Testis (tissue), 3 donors: Measurements from ENCODE around the gene PTPN21. TPM values are rescaled to one million over a fixed set of nuclear protein-coding genes. Genes with fewer than 3 reads are reported as not detected.

Experiments used
- DNase-seq: peaks from one replicate; pipeline ENCODE4 v3.0.0-alpha.2; 2019
- H3K27ac ChIP-seq, 2 donors: fragments of 200-600 bp; sonication (generic); one replicate each; pipeline ENCODE4 v1.5.1; 2019
- H3K27me3 ChIP-seq: fragments of 200-600 bp; sonication (generic); one replicate; pipeline ENCODE4 v1.5.1; 2019
- H3K36me3 ChIP-seq: fragments of 200-600 bp; sonication (generic); one replicate; pipeline ENCODE4 v1.5.1; 2017; ENCODE audit warnings: low read depth; ENCODE audit errors: missing control alignments
- H3K4me1 ChIP-seq: fragments of 200-600 bp; sonication (generic); one replicate; pipeline ENCODE4 v1.5.1; 2019
- H3K4me3 ChIP-seq, 2 donors: fragments of 200-600 bp; sonication (generic); one replicate each; pipeline ENCODE4 v1.5.1; 2017 to 2019
- H3K9me3 ChIP-seq: fragments of 200-600 bp; sonication (generic); one replicate; pipeline ENCODE4 v1.5.1; 2017
- CTCF ChIP-seq, 3 experiments: fragments of 450-650 bp in 2 of 3; fragments of 200-600 bp in 1 of 3; sonication (generic) in 1 of 3; IDR thresholded peaks; one replicate each; pipeline ENCODE4 v1.5.1; 2016 to 2019; ENCODE audit warnings: antibody characterized with exemption in 3 of 3, mild to moderate bottlenecking in 2 of 3, moderate library complexity in 1 of 3
- POLR2A ChIP-seq: fragments of 450-650 bp; IDR thresholded peaks from one replicate; pipeline ENCODE4 v1.6.1; 2017; ENCODE audit warnings: antibody characterized with exemption, mild to moderate bottlenecking, moderate library complexity
- WGBS, 2 donors: methylation state at CpG; one replicate each; pipeline ENCODE4 v1.1.5; 2018; 5-methylcytosine and 5-hydroxymethylcytosine counted together
- intact Hi-C: fragments of 100-400 bp; cut with DNase I; formaldehyde crosslinking; loops from one replicate; pipeline ENCODE4 v1.15.1; 2023; ENCODE audit warnings: low total_unique reads
- polyA plus RNA-seq: library from polyadenylated mRNA; stranded (reverse); fragments of 350-450 nt; fragmentation: Illumina TruSeq; extraction: RNeasy Lipid Tissue Mini Kit (QIAGEN cat#74804); gene quantifications from one replicate; pipeline ENCODE4 v1.2.3, GENCODE V29; 2014; ENCODE audit warnings: low read depth, low replicate concordance; ENCODE audit not compliant: insufficient read depth
- total RNA-seq, 2 donors: library from RNA; depleted of rRNA; stranded (reverse); fragments of >200 nt; gene quantifications; one replicate each; pipeline ENCODE4 v1.2.3, GENCODE V29; 2016

PTPN21 gene
- total and polyA plus RNA-seq, 3 donors from 2014 or later: 47.2 to 58.6 (median 51.6) TPM

GRCh38 chr14:88546621-88547385, 8.0 kb downstream of the PTPN21 start:
- no peaks in the 10 kb centered on the region for H3K4me1 ChIP-seq
- no peak for DNase-seq
- intact Hi-C loops: no loop called here
- TF ChIP-seq CTCF (IDR thresholded peaks at IDR 0.05): no peak
- no peak for TF ChIP-seq POLR2A
- WGBS, 2 donors: 82 to 87% methylated on average over 4 of the region's 4 CpGs
- no peaks in the 10 kb centered on the region for H3K9me3 ChIP-seq
- no peak overlapping the region for H3K4me3 ChIP-seq
- no peaks in the 10 kb centered on the region for H3K27me3 ChIP-seq
- no peak overlapping the region for H3K27ac ChIP-seq
- H3K36me3 ChIP-seq: no peaks in the 10 kb centered on the region

GRCh38 chr14:88545256-88545655, 9.6 kb downstream of the PTPN21 start:
- no peak for TF ChIP-seq CTCF (IDR thresholded peaks at IDR 0.05)
- TF ChIP-seq POLR2A: no peak
- H3K27ac ChIP-seq: no peak overlapping the region
- WGBS, 2 donors: 92 to 94% methylated on average over 3 of the region's 3 CpGs
- intact Hi-C loops: no loop called here
- H3K36me3 ChIP-seq: no peaks in the 10 kb centered on the region
- no peaks in the 10 kb centered on the region for H3K9me3 ChIP-seq
- no peaks in the 10 kb centered on the region for H3K4me1 ChIP-seq
- DNase-seq: no peak
- no peak overlapping the region for H3K4me3 ChIP-seq
- H3K27me3 ChIP-seq: no peaks in the 10 kb centered on the region

GRCh38 chr14:88542857-88543795, 11.7 kb downstream of the PTPN21 start:
- Histone ChIP-seq H3K4me1 (no peaks in the 10 kb centered on the region), H3K4me3 (no peak overlapping the region), H3K9me3 (no peaks in the 10 kb centered on the region), H3K27ac (no peak overlapping the region), H3K27me3 (no peaks in the 10 kb centered on the region), H3K36me3 (no peaks in the 10 kb centered on the region)
- DNase-seq: no peak
- TF ChIP-seq POLR2A: no peak
- TF ChIP-seq CTCF (IDR thresholded peaks at IDR 0.05): no peak
- intact Hi-C loops: no loop called here
- 93% methylated on average over 6 of the region's 6 CpGs for WGBS, 2 donors

GRCh38 chr14:88541324-88541723, 13.5 kb downstream of the PTPN21 start:
- Histone ChIP-seq H3K27ac (no peak overlapping the region), H3K27me3 (no peaks in the 10 kb centered on the region), H3K4me3 (no peak overlapping the region), H3K36me3 (no peaks in the 10 kb centered on the region), H3K4me1 (no peaks in the 10 kb centered on the region), H3K9me3 (no peaks in the 10 kb centered on the region)
- WGBS, 2 donors: 54 to 100% methylated on average over 1 of the region's 1 CpG
- no peak for TF ChIP-seq POLR2A
- intact Hi-C loops: no loop called here
- no peak for DNase-seq

- no peaks in the 10 kb centered on the region for H3K27me3 ChIP-seq
- no peak overlapping the region for H3K4me3 ChIP-seq
- H3K9me3 ChIP-seq: no peaks in the 10 kb centered on the region
- H3K27ac ChIP-seq: no peak overlapping the region
- DNase-seq: no peak
- 26 to 34% methylated on average over 4 of the region's 4 CpGs for WGBS, 2 donors
- TF ChIP-seq POLR2A: no peak
- TF ChIP-seq CTCF (IDR thresholded peaks at IDR 0.05): no peak
- H3K36me3 ChIP-seq: no peaks in the 10 kb centered on the region
- intact Hi-C loops: no loop called here
- no peaks in the 10 kb centered on the region for H3K4me1 ChIP-seq
Observed at GRCh38 chr14:88535813-88536212, 19.0 kb downstream of the PTPN21 start.
